CD8-positive, alpha-beta memory T cell (primary cell): ENCODE results near the gene TSTD2. TPM values are rescaled to one million over a fixed set of nuclear protein-coding genes. Genes with fewer than 3 reads are reported as not detected.
"Not testable (repeated sequence)": the region's sequence is repeated elsewhere in the genome, so short reads cannot be mapped to it uniquely, and the experiment has no call there.

ENCODE experiments used
- CTCF ChIA-PET: fragments of 350-600 bp; sonication (Branson Sonifier 250); formaldehyde crosslinking; loops from one replicate; lab custom pipeline; 2021; ENCODE audit warnings: antibody characterized with exemption; lab: Charles Lee
- POLR2A ChIA-PET: fragments of 350-600 bp; sonication (Branson Sonifier 250); formaldehyde crosslinking; loops from one replicate; lab custom pipeline; 2021; ENCODE audit warnings: antibody characterized with exemption; lab: Charles Lee
- DNase-seq, 5 donors: peaks; one replicate each; pipeline versions ENCODE4 v3.0.0 to v3.0.0-alpha.2; 2020 to 2022; ENCODE audit warnings: mixed read lengths in 1 of 5
- H3K27ac ChIP-seq: one replicate; pipeline ENCODE4 v1.7.0; 2013; ENCODE audit warnings: low read depth, mild to moderate bottlenecking, low read length, moderate library complexity
- H3K27me3 ChIP-seq: 2 replicates; pipeline ENCODE4 v1.7.0; 2013; ENCODE audit warnings: low read length, mild to moderate bottlenecking; ENCODE audit not compliant: insufficient read depth, poor library complexity, severe bottlenecking
- H3K36me3 ChIP-seq: 2 replicates; pipeline ENCODE4 v1.7.0; 2013; ENCODE audit warnings: mild to moderate bottlenecking, low read length, moderate library complexity; ENCODE audit not compliant: insufficient read depth
- H3K4me1 ChIP-seq: 2 replicates; pipeline ENCODE4 v1.7.0; 2013; ENCODE audit warnings: mild to moderate bottlenecking, low read length, moderate library complexity; ENCODE audit not compliant: insufficient read depth
- H3K4me3 ChIP-seq: 2 replicates; pipeline ENCODE4 v1.7.0; 2013; ENCODE audit warnings: mild to moderate bottlenecking, low read length
- H3K9me3 ChIP-seq: 2 replicates; pipeline ENCODE4 v1.7.0; 2013; ENCODE audit warnings: mild to moderate bottlenecking, low read length
- H3K27ac Mint-ChIP-seq, 8 donors: one replicate each; pipeline ENCODE4 v1.8.0; 2020 to 2021; ENCODE audit warnings: mixed read lengths in 8 of 8, mild to moderate bottlenecking in 6 of 8, inconsistent platforms in 3 of 8, moderate library complexity in 3 of 8
- H3K27me3 Mint-ChIP-seq, 2 donors: one replicate each; pipeline ENCODE4 v1.8.0; 2020 to 2021; ENCODE audit warnings: mixed read lengths in 2 of 2, mild to moderate bottlenecking in 1 of 2, moderate library complexity in 1 of 2
- H3K36me3 Mint-ChIP-seq, 3 donors: one replicate each; pipeline ENCODE4 v1.8.0; 2020 to 2021; ENCODE audit warnings: mixed read lengths in 3 of 3, inconsistent platforms in 1 of 3, mild to moderate bottlenecking in 1 of 3
- H3K4me1 Mint-ChIP-seq, 3 donors: one replicate each; pipeline ENCODE4 v1.8.0; 2020 to 2021; ENCODE audit warnings: mixed read lengths in 3 of 3, inconsistent platforms in 1 of 3, mild to moderate bottlenecking in 1 of 3
- H3K4me3 Mint-ChIP-seq, 7 donors: one replicate each; pipeline ENCODE4 v1.8.0; 2020 to 2021; ENCODE audit warnings: mixed read lengths in 7 of 7, mild to moderate bottlenecking in 6 of 7, moderate library complexity in 4 of 7, inconsistent platforms in 2 of 7
- H3K9me3 Mint-ChIP-seq, 5 donors: one replicate each; pipeline ENCODE4 v1.8.0; 2020 to 2022; ENCODE audit warnings: mixed read lengths in 5 of 5, mild to moderate bottlenecking in 3 of 5, moderate library complexity in 2 of 5, inconsistent platforms in 1 of 5
- polyA plus RNA-seq: library from polyadenylated mRNA; unstranded; fragments of 300-500 nt; fragmentation: Illumina TruSeq; gene quantifications from one replicate; pipeline ENCODE4 v1.2.3, GENCODE V29; 2021
- total RNA-seq, 2 experiments: library from RNA; stranded (reverse); gene quantifications; one replicate each; pipeline ENCODE4 v1.2.3, GENCODE V29; 2021

TSTD2 gene
- total and polyA plus RNA-seq, 3 experiments from 2014 or later, result 5.7 to 14.7 (median 13.8) TPM

- Mint-ChIP-seq H3K36me3 (peaks cover 0 to 41% (median 6%) of the 10 kb centered on the region in 3 donors), H3K27ac (peak overlapping the region in 2 of 8 donors; percentile 25 to 28), H3K4me1 (peaks cover 33 to 59% (median 46%) of the 10 kb centered on the region in 3 donors), H3K4me3 (peak overlapping the region in 1 of 7 donors; percentile 6), H3K27me3 (no peaks in the 10 kb centered on the region), H3K9me3 (no peaks in the 10 kb centered on the region)
- H3K4me1 ChIP-seq, result peaks cover 24% of the 10 kb centered on the region
- ChIA-PET CTCF (no interaction called here), POLR2A (no interaction called here)
- no peak for DNase-seq
- H3K27me3 ChIP-seq, result no peaks in the 10 kb centered on the region
- no peaks in the 10 kb centered on the region for H3K9me3 ChIP-seq
- no peak overlapping the region for H3K4me3 ChIP-seq
- H3K36me3 ChIP-seq, result no peaks in the 10 kb centered on the region
- H3K27ac ChIP-seq, result no peak overlapping the region
Observed at GRCh38 chr9:97630591-97630990, 2.6 kb downstream of the TSTD2 start.

DNA sequence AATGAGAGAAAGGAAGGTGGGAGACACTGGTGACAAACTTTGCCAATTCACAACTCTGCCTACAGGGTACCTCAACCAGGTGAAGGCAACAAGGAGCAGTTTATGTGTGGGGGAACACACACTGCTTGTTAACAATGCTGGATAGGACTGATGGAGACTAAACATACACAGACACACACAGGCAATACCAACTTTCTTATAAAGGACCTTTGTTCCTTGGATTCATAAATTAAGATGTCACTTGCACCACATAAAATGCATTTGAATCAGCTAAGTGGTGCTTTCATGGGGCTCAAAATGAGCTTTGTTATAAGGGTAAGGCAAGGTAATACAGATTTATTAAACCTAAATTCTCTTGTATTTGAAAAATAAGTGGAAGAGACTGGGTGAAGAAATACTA lies 4.0 kb downstream of the TSTD2 start:
- Mint-ChIP-seq H3K36me3 (peaks cover 0 to 49% (median 8%) of the 10 kb centered on the region in 3 donors), H3K27ac (peak overlapping the region in 1 of 8 donors; percentile 16), H3K4me1 (peaks cover 21 to 45% (median 34%) of the 10 kb centered on the region in 3 donors), H3K9me3 (no peaks in the 10 kb centered on the region), H3K27me3 (no peaks in the 10 kb centered on the region), H3K4me3 (peak overlapping the region in 1 of 7 donors; percentile 63)
- H3K4me1 ChIP-seq, result peaks cover 12% of the 10 kb centered on the region
- ChIA-PET CTCF (interaction anchor here (1.0 to 1.5 kb wide), 2 partner anchors 30 to 216 kb away, joined by 3 read pairs; no protein-coding TSS in a partner anchor), POLR2A (no interaction called here)
- H3K9me3 ChIP-seq, result no peaks in the 10 kb centered on the region
- no peak overlapping the region for H3K4me3 ChIP-seq
- no peak for DNase-seq
- H3K27me3 ChIP-seq, result no peaks in the 10 kb centered on the region
- no peaks in the 10 kb centered on the region for H3K36me3 ChIP-seq
- no peak overlapping the region for H3K27ac ChIP-seq

DNA sequence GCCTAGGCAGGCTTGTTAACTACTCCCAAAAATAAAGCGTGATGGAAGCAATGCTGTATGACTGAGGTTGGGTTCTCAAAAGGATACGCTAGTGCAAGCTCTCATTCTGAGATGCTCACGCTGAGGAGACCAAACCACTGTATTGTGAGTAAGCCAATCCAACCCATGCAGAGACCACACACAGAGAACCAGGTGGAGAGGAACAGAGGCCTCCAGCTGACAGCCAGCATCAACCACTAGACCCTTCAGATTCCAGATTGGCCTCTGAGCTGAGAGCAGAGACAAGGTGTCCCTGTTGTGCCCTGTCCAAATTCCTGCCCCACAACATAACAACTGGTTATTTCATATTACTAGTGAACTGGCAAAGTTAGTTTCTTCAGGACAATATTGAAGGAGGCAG lies 4.5 kb downstream of the TSTD2 start:
- H3K4me1 Mint-ChIP-seq, result peaks cover 17 to 43% (median 32%) of the 10 kb centered on the region in 3 donors

DNA sequence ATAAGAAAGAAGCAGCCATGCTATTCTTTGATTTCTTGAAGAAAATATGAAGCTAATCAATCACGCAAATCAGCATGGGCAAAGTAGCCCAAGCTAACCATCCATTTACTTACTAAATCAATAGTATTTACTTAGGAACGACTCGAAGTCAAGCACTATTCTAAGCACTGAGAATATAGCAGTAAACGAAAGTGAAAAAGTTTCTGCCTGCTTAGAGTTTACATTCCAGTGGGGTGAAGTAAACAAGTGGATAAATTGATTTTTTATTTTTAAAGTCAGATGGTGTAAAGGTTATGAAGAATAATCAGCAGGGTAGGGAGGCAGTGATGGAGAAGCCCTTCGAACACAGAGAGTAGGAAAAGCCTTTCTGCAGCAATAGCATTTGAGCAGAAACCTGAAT lies 5.5 kb downstream of the TSTD2 start:
- Mint-ChIP-seq H3K27ac (peak overlapping the region in 1 of 8 donors; percentile 28), H3K4me3 (no peak overlapping the region), H3K4me1 (peaks cover 13 to 37% (median 30%) of the 10 kb centered on the region in 3 donors), H3K36me3 (peaks cover 0 to 46% (median 12%) of the 10 kb centered on the region in 3 donors), H3K9me3 (no peaks in the 10 kb centered on the region), H3K27me3 (peaks cover 0 to 1% of the 10 kb centered on the region in 2 donors)
- CTCF ChIA-PET, result no interaction called here
- Histone ChIP-seq H3K9me3 (no peaks in the 10 kb centered on the region), H3K36me3 (no peaks in the 10 kb centered on the region), H3K27me3 (no peaks in the 10 kb centered on the region), H3K4me1 (peaks cover 11% of the 10 kb centered on the region), H3K4me3 (no peak overlapping the region), H3K27ac (no peak overlapping the region)
- no peak for DNase-seq
- POLR2A ChIA-PET, result no interaction called here

More for the DNA sequence above, 4.5 kb downstream of the TSTD2 start:
- peaks cover 12% of the 10 kb centered on the region for H3K4me1 ChIP-seq
- POLR2A ChIA-PET, result no interaction called here
- H3K9me3 ChIP-seq, result no peaks in the 10 kb centered on the region
- no peak overlapping the region for H3K4me3 ChIP-seq
- Mint-ChIP-seq H3K36me3 (peaks cover 0 to 48% (median 10%) of the 10 kb centered on the region in 3 donors), H3K27ac (peak overlapping the region in 1 of 8 donors; percentile 16), H3K27me3 (no peaks in the 10 kb centered on the region), H3K4me3 (peak overlapping the region in 1 of 7 donors; percentile 63), H3K9me3 (no peaks in the 10 kb centered on the region)
- no peak for DNase-seq
- CTCF ChIA-PET, result interaction anchor here (1.0 to 1.5 kb wide), 2 partner anchors 30 to 216 kb away, joined by 3 read pairs; no protein-coding TSS in a partner anchor
- H3K27ac ChIP-seq, result no peak overlapping the region
- no peaks in the 10 kb centered on the region for H3K27me3 ChIP-seq
- no peaks in the 10 kb centered on the region for H3K36me3 ChIP-seq

DNA sequence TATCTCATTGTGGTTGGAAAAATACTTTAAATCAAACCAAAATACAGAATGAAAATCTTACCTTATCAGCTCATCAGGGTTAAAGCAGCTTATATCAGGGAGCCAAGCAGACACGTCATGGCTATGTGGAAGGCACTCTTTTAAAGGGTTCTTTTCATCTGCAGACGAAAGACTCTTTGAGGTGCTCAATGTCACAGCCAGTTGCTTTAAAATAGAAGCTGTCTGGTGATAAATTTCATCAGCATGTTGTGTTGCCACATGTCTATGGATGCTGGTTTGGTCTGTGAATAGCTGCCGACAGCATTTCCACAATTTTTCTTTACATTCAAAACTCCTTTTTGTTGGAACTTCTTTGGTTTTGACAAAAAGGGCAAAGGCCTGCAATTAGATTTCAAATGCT lies 7.5 kb downstream of the TSTD2 start:
- ChIA-PET CTCF (interaction anchor here (1.4 to 2.4 kb wide), 2 partner anchors 10 to 27 kb away, joined by 3 to 9 read pairs; no protein-coding TSS in a partner anchor), POLR2A (no interaction called here)
- no peak for DNase-seq
- no peak overlapping the region for H3K4me3 Mint-ChIP-seq
- H3K27ac ChIP-seq, result no peak overlapping the region
- no peaks in the 10 kb centered on the region for H3K27me3 ChIP-seq
- H3K9me3 ChIP-seq, result no peaks in the 10 kb centered on the region
- H3K27me3 Mint-ChIP-seq, result peaks cover 0 to 1% of the 10 kb centered on the region in 2 donors
- peaks cover 3% of the 10 kb centered on the region for H3K36me3 ChIP-seq
- H3K27ac Mint-ChIP-seq, result no peak overlapping the region
- no peaks in the 10 kb centered on the region for H3K9me3 Mint-ChIP-seq
- H3K4me1 Mint-ChIP-seq, result peaks cover 4 to 22% (median 19%) of the 10 kb centered on the region in 3 donors
- H3K36me3 Mint-ChIP-seq, result peaks cover 0 to 60% (median 17%) of the 10 kb centered on the region in 3 donors
- no peak overlapping the region for H3K4me3 ChIP-seq
- no peaks in the 10 kb centered on the region for H3K4me1 ChIP-seq

GRCh38 chr9:97623946-97624345 lies 9.2 kb downstream of the TSTD2 start:
- H3K4me1 ChIP-seq, result no peaks in the 10 kb centered on the region
- Mint-ChIP-seq H3K4me3 (no peak overlapping the region), H3K4me1 (peaks cover 2 to 8% (median 6%) of the 10 kb centered on the region in 3 donors), H3K36me3 (peaks cover 0 to 66% (median 20%) of the 10 kb centered on the region in 3 donors), H3K27me3 (peaks cover 0 to 1% of the 10 kb centered on the region in 2 donors), H3K9me3 (no peaks in the 10 kb centered on the region), H3K27ac (no peak overlapping the region)
- H3K4me3 ChIP-seq, result no peak overlapping the region
- no peak for DNase-seq
- ChIA-PET POLR2A (no interaction called here), CTCF (interaction anchor here (2.4 kb wide), 1 partner anchor 9 kb away, joined by 9 read pairs; no protein-coding TSS in a partner anchor)
- peaks cover 3% of the 10 kb centered on the region for H3K36me3 ChIP-seq
- no peak overlapping the region for H3K27ac ChIP-seq
- H3K27me3 ChIP-seq, result no peaks in the 10 kb centered on the region
- no peaks in the 10 kb centered on the region for H3K9me3 ChIP-seq

DNA sequence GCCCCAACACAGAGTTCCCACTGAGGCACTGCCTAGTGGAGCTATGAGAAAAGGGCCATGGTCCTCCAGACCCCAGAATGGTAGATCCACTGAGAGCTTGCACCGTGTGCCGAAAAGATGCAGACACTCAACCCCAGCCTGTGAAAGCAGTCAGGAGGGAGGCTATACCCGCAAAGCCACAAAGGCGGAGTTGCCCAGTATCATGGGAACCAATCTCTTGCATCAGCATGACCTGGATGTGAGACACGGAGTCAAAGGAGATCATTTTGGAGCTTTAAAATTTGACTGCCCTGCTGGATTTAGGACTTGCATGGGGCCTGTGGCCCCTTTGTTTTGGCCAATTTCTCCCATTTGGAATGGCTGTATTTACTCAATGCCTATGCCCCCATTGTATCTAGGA lies 10.7 kb downstream of the TSTD2 start:
- H3K4me1 Mint-ChIP-seq, H3K4me3 ChIP-seq, H3K27me3 ChIP-seq, H3K9me3 Mint-ChIP-seq, H3K9me3 ChIP-seq, H3K27ac ChIP-seq, DNase-seq, H3K27me3 Mint-ChIP-seq, H3K36me3 ChIP-seq, H3K4me1 ChIP-seq, CTCF ChIA-PET, H3K27ac Mint-ChIP-seq, POLR2A ChIA-PET, H3K4me3 Mint-ChIP-seq: not testable (repeated sequence)
- peaks cover 0 to 73% (median 28%) of the 10 kb centered on the region in 3 donors for H3K36me3 Mint-ChIP-seq

DNA sequence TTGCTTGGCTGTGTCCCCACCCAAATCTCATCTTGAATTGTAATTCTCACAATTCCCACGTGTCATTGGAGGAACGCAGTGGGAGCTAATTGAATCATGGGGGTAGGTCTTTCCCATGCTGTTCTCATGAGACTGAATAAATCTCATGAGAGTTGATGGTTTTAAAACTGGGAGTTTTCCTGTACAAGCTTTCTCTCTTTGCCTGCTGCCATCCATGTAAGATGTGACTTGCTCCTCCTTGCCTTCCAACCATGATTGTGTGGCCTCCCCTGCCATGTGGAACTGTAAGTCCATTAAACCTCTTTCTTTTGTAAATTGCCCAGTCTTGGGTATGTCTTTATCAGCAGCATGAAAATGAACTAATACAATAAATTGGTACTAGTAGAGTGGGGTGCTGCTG lies 13.1 kb downstream of the TSTD2 start:
- peaks cover 0 to 72% (median 35%) of the 10 kb centered on the region in 3 donors for H3K36me3 Mint-ChIP-seq
- H3K27me3 Mint-ChIP-seq, H3K4me1 Mint-ChIP-seq, DNase-seq, H3K27ac ChIP-seq, POLR2A ChIA-PET, H3K4me1 ChIP-seq, H3K9me3 ChIP-seq, H3K4me3 ChIP-seq, H3K9me3 Mint-ChIP-seq, H3K36me3 ChIP-seq, H3K4me3 Mint-ChIP-seq, CTCF ChIA-PET, H3K27me3 ChIP-seq: not testable (repeated sequence)
- H3K27ac Mint-ChIP-seq, result peak overlapping the region in 1 of 8 donors; percentile 60
